Measurements from ENCODE around the gene TTLL11. TPM values are rescaled to one million over a fixed set of nuclear protein-coding genes. Genes with fewer than 3 reads are reported as not detected.
A peak's percentile ranks its signal among the peaks of the same experiment; 100 is the strongest.

The TTLL11 gene
- total and polyA plus RNA-seq, 4 donors = 3.6 to 7.8 (median 5.9) TPM

DNA sequence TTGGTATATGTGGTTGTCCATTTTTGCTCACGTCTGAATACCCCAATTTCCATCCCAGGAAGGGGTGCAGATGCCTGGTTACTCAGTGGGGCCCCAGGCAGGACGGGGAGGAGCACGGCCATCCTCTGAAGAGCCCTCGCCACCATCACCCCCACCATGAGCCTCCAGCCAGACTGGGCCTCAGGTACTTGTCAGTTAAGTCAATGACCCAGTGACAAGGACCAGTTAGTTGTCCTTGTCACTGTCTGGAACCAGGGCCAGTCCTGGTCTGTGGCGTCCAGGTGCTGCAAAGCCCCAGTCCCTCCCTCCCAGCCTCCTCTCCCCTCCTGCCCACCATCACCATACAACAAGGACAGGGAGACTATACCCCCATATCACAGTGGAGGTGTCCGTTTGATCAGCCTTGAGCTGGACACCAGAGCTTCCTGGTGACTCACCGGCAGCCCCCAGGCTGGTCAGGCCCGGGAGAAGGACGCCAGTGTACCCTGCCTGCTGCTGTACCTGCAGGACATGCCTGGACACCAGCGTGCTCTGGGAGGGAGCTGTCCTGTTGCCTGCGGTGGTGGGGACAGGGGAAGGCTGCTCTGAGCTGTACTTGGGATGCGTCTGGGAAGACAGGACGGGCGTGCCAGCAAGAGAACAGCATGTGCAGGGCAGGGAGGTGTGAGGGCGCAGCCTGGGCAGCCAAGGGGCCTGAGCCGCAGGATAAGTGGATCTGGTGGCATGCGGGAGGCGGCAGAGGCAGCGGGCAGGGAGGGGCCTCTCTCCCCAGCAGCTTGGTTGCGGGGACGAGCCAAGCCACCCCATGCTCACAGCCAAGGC, 32.6 kb upstream of the TTLL11 start:
- H3K4me1 ChIP-seq (ENCODE audit: control insufficient read depth in 5 of 5, insufficient read depth in 5 of 5, low read length in 5 of 5) = peaks cover 0 to 16% (median 9%) of the 10 kb centered on the region in 5 donors
- H3K9ac ChIP-seq (ENCODE audit: insufficient read depth in 1 of 2, low read length in 2 of 2) = no peak overlapping the region
- H3K9me3 ChIP-seq (ENCODE audit: control insufficient read depth in 4 of 4, insufficient read depth in 3 of 4, low read length in 3 of 4) = no peaks in the 10 kb centered on the region
- H3K36me3 ChIP-seq (ENCODE audit: control insufficient read depth in 4 of 4, insufficient read depth in 4 of 4, low read length in 4 of 4) = no peaks in the 10 kb centered on the region
- peaks cover 0 to 21% (median 14%) of the 10 kb centered on the region in 3 donors for H3K27me3 ChIP-seq (ENCODE audit: control insufficient read depth in 3 of 3, insufficient read depth in 3 of 3, low read length in 2 of 3)
- DNase-seq (no peak), ATAC-seq (ENCODE audit: insufficient read depth, low FRiP score) (no peak)
- H3K27ac ChIP-seq (ENCODE audit: low read depth in 1 of 2, low read length in 1 of 2) = peak overlapping the region in 1 of 2 donors; percentile 5
- H3K4me3 ChIP-seq = no peak overlapping the region
- WGBS, 2 donors = 49 to 53% methylated on average over 21 of the region's 21 CpGs
- TF ChIP-seq, protein P1, sequence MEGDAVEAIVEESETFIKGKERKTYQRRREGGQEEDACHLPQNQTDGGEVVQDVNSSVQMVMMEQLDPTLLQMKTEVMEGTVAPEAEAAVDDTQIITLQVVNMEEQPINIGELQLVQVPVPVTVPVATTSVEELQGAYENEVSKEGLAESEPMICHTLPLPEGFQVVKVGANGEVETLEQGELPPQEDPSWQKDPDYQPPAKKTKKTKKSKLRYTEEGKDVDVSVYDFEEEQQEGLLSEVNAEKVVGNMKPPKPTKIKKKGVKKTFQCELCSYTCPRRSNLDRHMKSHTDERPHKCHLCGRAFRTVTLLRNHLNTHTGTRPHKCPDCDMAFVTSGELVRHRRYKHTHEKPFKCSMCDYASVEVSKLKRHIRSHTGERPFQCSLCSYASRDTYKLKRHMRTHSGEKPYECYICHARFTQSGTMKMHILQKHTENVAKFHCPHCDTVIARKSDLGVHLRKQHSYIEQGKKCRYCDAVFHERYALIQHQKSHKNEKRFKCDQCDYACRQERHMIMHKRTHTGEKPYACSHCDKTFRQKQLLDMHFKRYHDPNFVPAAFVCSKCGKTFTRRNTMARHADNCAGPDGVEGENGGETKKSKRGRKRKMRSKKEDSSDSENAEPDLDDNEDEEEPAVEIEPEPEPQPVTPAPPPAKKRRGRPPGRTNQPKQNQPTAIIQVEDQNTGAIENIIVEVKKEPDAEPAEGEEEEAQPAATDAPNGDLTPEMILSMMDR (IDR thresholded peaks at IDR 0.05; ENCODE audit: control extremely low read depth, extremely low read depth) = no peak

DNA sequence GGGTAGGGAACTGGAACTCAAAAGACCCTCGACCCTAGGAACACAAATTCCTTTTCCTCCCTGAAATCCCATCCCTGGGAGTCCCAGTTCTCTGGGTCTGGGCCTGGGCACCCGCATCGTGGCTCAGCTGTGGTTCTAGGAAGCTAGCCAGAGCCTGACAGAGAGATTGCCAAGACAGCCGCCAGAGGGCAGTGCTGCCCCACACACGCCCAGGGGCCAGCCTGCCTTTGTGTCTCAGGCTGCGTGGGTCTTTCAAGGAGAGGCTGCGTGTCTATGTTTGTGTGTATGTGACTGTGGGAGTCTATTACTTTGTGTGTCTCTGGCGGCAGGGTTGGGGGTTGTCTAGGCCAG, 32.0 kb upstream of the TTLL11 start:
- TF ChIP-seq, protein P1 (IDR thresholded peaks at IDR 0.05; ENCODE audit: control extremely low read depth, extremely low read depth) = peak; percentile 92
- Histone ChIP-seq H3K27me3 (ENCODE audit: control insufficient read depth in 3 of 3, insufficient read depth in 3 of 3, low read length in 2 of 3) (peaks cover 0 to 21% (median 14%) of the 10 kb centered on the region in 3 donors), H3K36me3 (ENCODE audit: control insufficient read depth in 4 of 4, insufficient read depth in 4 of 4, low read length in 4 of 4) (no peaks in the 10 kb centered on the region), H3K9me3 (ENCODE audit: control insufficient read depth in 4 of 4, insufficient read depth in 3 of 4, low read length in 3 of 4) (no peaks in the 10 kb centered on the region), H3K4me3 (no peak overlapping the region), H3K9ac (ENCODE audit: insufficient read depth in 1 of 2, low read length in 2 of 2) (no peak overlapping the region), H3K4me1 (ENCODE audit: control insufficient read depth in 5 of 5, insufficient read depth in 5 of 5, low read length in 5 of 5) (peaks cover 0 to 16% (median 9%) of the 10 kb centered on the region in 5 donors), H3K27ac (ENCODE audit: low read depth in 1 of 2, low read length in 1 of 2) (no peak overlapping the region)
- DNase-seq (peak; percentile 83 to 85 (median 83)), ATAC-seq (ENCODE audit: insufficient read depth, low FRiP score) (peak; percentile 88)
- 0 to 1% methylated on average over 8 of the region's 8 CpGs for WGBS, 2 donors

DNA sequence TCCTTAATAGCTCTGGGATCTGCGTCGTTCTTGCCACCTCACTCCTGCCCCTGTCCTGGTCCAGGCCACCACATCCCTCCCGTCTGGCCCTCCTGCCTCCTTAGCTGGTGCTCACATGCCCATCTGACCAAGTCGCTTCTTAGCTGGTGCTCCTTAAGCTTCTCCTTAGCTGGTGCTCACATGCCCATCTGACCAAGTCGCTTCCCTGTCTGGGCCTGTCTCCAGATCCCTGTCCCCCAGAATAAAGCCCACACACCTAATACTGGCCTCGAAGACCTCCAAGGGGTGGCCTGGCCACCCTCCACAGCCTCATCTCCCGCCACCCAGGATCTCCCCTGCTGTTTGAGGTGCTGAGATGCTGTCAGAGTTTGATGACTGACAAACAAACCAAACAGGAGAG, 31.4 kb upstream of the TTLL11 start:
- no peak for DNase-seq
- Histone ChIP-seq H3K36me3 (ENCODE audit: control insufficient read depth in 4 of 4, insufficient read depth in 4 of 4, low read length in 4 of 4) (no peaks in the 10 kb centered on the region), H3K4me1 (ENCODE audit: control insufficient read depth in 5 of 5, insufficient read depth in 5 of 5, low read length in 5 of 5) (peaks cover 0 to 16% (median 9%) of the 10 kb centered on the region in 5 donors), H3K9me3 (ENCODE audit: control insufficient read depth in 4 of 4, insufficient read depth in 3 of 4, low read length in 3 of 4) (no peaks in the 10 kb centered on the region), H3K27me3 (ENCODE audit: control insufficient read depth in 3 of 3, insufficient read depth in 3 of 3, low read length in 2 of 3) (peaks cover 0 to 21% (median 14%) of the 10 kb centered on the region in 3 donors), H3K4me3 (no peak overlapping the region), H3K27ac (ENCODE audit: low read depth in 1 of 2, low read length in 1 of 2) (no peak overlapping the region), H3K9ac (ENCODE audit: insufficient read depth in 1 of 2, low read length in 2 of 2) (no peak overlapping the region)
- TF ChIP-seq, protein P1 (IDR thresholded peaks at IDR 0.05; ENCODE audit: control extremely low read depth, extremely low read depth) = no peak
- WGBS, 2 donors = 75 to 88% methylated on average over 7 of the region's 7 CpGs
- no peak for ATAC-seq (ENCODE audit: insufficient read depth, low FRiP score)
